Endothelial cell of umbilical vein (primary cell): ENCODE results near the gene LCN6. TPM values are rescaled to one million over a fixed set of nuclear protein-coding genes. Genes with fewer than 3 reads are reported as not detected.

Source experiments
- BruUV-seq: library from RNA; stranded (reverse); fragments of 400-500 nt; replicated peaks from 2 replicates; lab custom pipeline; 2021; lab: Mats Ljungman, UMichigan
- CTCF ChIA-PET: fragments of 300-600, 350-600 bp; sonication (Branson Sonifier 250); formaldehyde crosslinking; loops from one replicate; lab custom pipeline; 2021; ENCODE audit warnings: antibody characterized with exemption, inconsistent platforms; lab: Charles Lee
- POLR2A ChIA-PET: fragments of 300-600, 350-600 bp; sonication (Branson Sonifier 250); formaldehyde crosslinking; loops from one replicate; lab custom pipeline; 2021; ENCODE audit warnings: antibody characterized with exemption, inconsistent platforms; lab: Charles Lee
- DNase-seq: peaks from one replicate; pipeline ENCODE4 v3.0.0-alpha.2; 2011; ENCODE audit warnings: low read depth, low spot score
- FAIRE-seq: peaks from 2 replicates; lab custom pipeline; 2011; peaks lifted over from hg19 to GRCh38; lab: Jason Lieb, UNC
- H2AFZ ChIP-seq: 2 replicates; pipeline ENCODE4 v1.6.0; 2012; ENCODE audit warnings: low read depth, low read length, control low read depth, inconsistent platforms
- H3K27ac ChIP-seq: 2 replicates; pipeline ENCODE4 v1.5.1; 2011; ENCODE audit warnings: low read depth, mild to moderate bottlenecking, control low read depth, low read length, moderate library complexity; ENCODE audit not compliant: insufficient read depth
- H3K27me3 ChIP-seq, 2 experiments: 2 replicates each; pipeline versions ENCODE4 v1.6.0 to v1.6.1; 2011; ENCODE audit warnings: low read length in 2 of 2, mixed read lengths in 1 of 2; ENCODE audit not compliant: control insufficient read depth in 2 of 2, insufficient read depth in 2 of 2
- H3K36me3 ChIP-seq, 2 experiments: 2 replicates in 1 of 2; 3 replicates in 1 of 2; pipeline ENCODE4 v1.5.1; 2011; ENCODE audit warnings: low read length in 2 of 2, mild to moderate bottlenecking in 1 of 2, moderate library complexity in 1 of 2; ENCODE audit not compliant: control insufficient read depth in 2 of 2, insufficient read depth in 2 of 2; ENCODE audit errors: extremely low read depth in 1 of 2
- H3K4me1 ChIP-seq: 3 replicates; pipeline ENCODE4 v1.5.1; 2011; ENCODE audit warnings: mild to moderate bottlenecking, low read length; ENCODE audit not compliant: control insufficient read depth, insufficient read depth; ENCODE audit errors: extremely low read depth
- H3K4me2 ChIP-seq: 2 replicates; pipeline ENCODE4 v1.6.1; 2011; ENCODE audit warnings: low read length, control low read depth, mixed read lengths; ENCODE audit not compliant: insufficient read depth
- H3K4me3 ChIP-seq, 3 experiments: fragments of 200-600 bp in 1 of 3; sonication (generic), shearing (Covaris generic) in 1 of 3; replicated peaks in 1 of 3; 2 replicates each; pipeline ENCODE4 v1.5.1; 2011 to 2016; ENCODE audit warnings: control low read depth in 3 of 3, low read length in 3 of 3, mild to moderate bottlenecking in 2 of 3, inconsistent platforms in 1 of 3, low read depth in 1 of 3, moderate library complexity in 1 of 3; ENCODE audit not compliant: insufficient read depth in 1 of 3
- H3K79me2 ChIP-seq: 2 replicates; pipeline ENCODE4 v1.6.0; 2012; ENCODE audit warnings: low read length, inconsistent platforms; ENCODE audit not compliant: control insufficient read depth, insufficient read depth
- H3K9ac ChIP-seq: replicated peaks from 2 replicates; pipeline ENCODE3; 2011; ENCODE audit warnings: low read length, control low read depth; ENCODE audit not compliant: insufficient read depth; ENCODE audit errors: extremely low read depth
- H3K9me1 ChIP-seq: replicated peaks from 3 replicates; pipeline ENCODE4 v1.6.0; 2011; ENCODE audit warnings: mild to moderate bottlenecking, low read length; ENCODE audit not compliant: control insufficient read depth, insufficient read depth; ENCODE audit errors: extremely low read depth
- H3K9me3 ChIP-seq: replicated peaks from 2 replicates; pipeline ENCODE4 v1.5.1; 2012; ENCODE audit warnings: low read length, inconsistent platforms; ENCODE audit not compliant: control insufficient read depth, insufficient read depth
- H4K20me1 ChIP-seq: replicated peaks from 2 replicates; pipeline ENCODE3; 2011; ENCODE audit warnings: mild to moderate bottlenecking, low read length; ENCODE audit not compliant: control insufficient read depth, insufficient read depth; ENCODE audit errors: extremely low read depth
- EZH2 ChIP-seq: IDR thresholded peaks from 2 replicates; pipeline ENCODE4 v1.6.1; 2012; ENCODE audit warnings: borderline replicate concordance, low read depth, mild to moderate bottlenecking, moderate library complexity, low read length, inconsistent platforms; ENCODE audit not compliant: severe bottlenecking
- FOS ChIP-seq: IDR thresholded peaks from 2 replicates; pipeline ENCODE4 v1.6.1; 2011; ENCODE audit warnings: mild to moderate bottlenecking, low read length, moderate library complexity, borderline replicate concordance; ENCODE audit not compliant: insufficient read depth
- GATA2 ChIP-seq: IDR thresholded peaks from 2 replicates; pipeline ENCODE4 v1.7.0; 2011; ENCODE audit warnings: low read depth, mild to moderate bottlenecking, moderate library complexity, mixed read lengths, low read length; ENCODE audit not compliant: insufficient read length, insufficient read depth
- JUN ChIP-seq: IDR thresholded peaks from 2 replicates; pipeline ENCODE4 v1.6.1; 2011; ENCODE audit warnings: borderline replicate concordance, low read depth; ENCODE audit not compliant: insufficient read length, insufficient read depth
- MYC ChIP-seq: IDR thresholded peaks from one replicate; pipeline ENCODE4 v1.6.1; 2011; ENCODE audit warnings: mild to moderate bottlenecking, low read depth, low read length
- POLR2A ChIP-seq: IDR thresholded peaks from 2 replicates; pipeline ENCODE4 v1.6.1; 2012; ENCODE audit warnings: low read depth, mild to moderate bottlenecking, control low read depth, low read length
- POLR2AphosphoS5 ChIP-seq: IDR thresholded peaks from 2 replicates; pipeline ENCODE4 v1.6.1; 2012; ENCODE audit warnings: low read depth, mild to moderate bottlenecking, control low read depth, low read length, moderate library complexity; ENCODE audit not compliant: insufficient read depth
- dilution Hi-C: fragments of 300-500 bp; cut with MboI; formaldehyde crosslinking; loops from one replicate; pipeline ENCODE4 v1.15.0; 2019; ENCODE audit warnings: low sequenced_read_pairs; ENCODE audit not compliant: extremely low pct_ligation_motif_present
- intact Hi-C: fragments of 100-400 bp; cut with micrococcal nuclease; formaldehyde crosslinking; loops from one replicate; pipeline ENCODE4 v1.10.0; 2022
- polyA plus RNA-seq, 4 experiments: library from polyadenylated mRNA; depleted of rRNA in 3 of 4; stranded (reverse) in 3 of 4; unstranded in 1 of 4; fragments of >200 nt; gene quantifications; 2 replicates each; pipeline versions ENCODE4 v1.2.1 to v1.2.3, GENCODE V29; 2011 to 2012; ENCODE audit warnings: missing spikeins in 1 of 4
- total RNA-seq: library from RNA; stranded (reverse); gene quantifications from 2 replicates; pipeline ENCODE4 v1.2.3, GENCODE V29; 2021
- TF ChIP-seq, protein P1 (sequence below): IDR thresholded peaks from 2 replicates; pipeline ENCODE4 v1.6.1; 2011; ENCODE audit not compliant: insufficient read depth, insufficient read length
- TF ChIP-seq, protein P2 (sequence below), 2 donors: IDR thresholded peaks; 1 replicate in 1 of 2; 2 replicates in 1 of 2; pipeline ENCODE4 v1.5.1; 2011; ENCODE audit warnings: low read length in 2 of 2, mild to moderate bottlenecking in 2 of 2, moderate library complexity in 2 of 2, control low read depth in 1 of 2, inconsistent platforms in 1 of 2, low read depth in 1 of 2; ENCODE audit not compliant: insufficient read depth in 1 of 2; ENCODE audit errors: extremely low read depth in 1 of 2

The LCN6 gene
- total and polyA plus RNA-seq, 2 donors (not counting 3 experiments of a cell fraction or from before 2014, with no cell fraction given), result 0.17 TPM; not detected in 1

GRCh38 chr9:136792321-136793085, 44.2 kb upstream of the LCN6 start:
- TF ChIP-seq, protein P1, sequence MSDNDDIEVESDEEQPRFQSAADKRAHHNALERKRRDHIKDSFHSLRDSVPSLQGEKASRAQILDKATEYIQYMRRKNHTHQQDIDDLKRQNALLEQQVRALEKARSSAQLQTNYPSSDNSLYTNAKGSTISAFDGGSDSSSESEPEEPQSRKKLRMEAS, result no peak
- TF ChIP-seq POLR2A, result no peak
- TF ChIP-seq MYC, result no peak
- TF ChIP-seq EZH2, result no peak
- no peak for TF ChIP-seq POLR2AphosphoS5
- no peak for TF ChIP-seq JUN
- no peak for TF ChIP-seq GATA2
- TF ChIP-seq FOS, result no peak
- TF ChIP-seq, protein P2, sequence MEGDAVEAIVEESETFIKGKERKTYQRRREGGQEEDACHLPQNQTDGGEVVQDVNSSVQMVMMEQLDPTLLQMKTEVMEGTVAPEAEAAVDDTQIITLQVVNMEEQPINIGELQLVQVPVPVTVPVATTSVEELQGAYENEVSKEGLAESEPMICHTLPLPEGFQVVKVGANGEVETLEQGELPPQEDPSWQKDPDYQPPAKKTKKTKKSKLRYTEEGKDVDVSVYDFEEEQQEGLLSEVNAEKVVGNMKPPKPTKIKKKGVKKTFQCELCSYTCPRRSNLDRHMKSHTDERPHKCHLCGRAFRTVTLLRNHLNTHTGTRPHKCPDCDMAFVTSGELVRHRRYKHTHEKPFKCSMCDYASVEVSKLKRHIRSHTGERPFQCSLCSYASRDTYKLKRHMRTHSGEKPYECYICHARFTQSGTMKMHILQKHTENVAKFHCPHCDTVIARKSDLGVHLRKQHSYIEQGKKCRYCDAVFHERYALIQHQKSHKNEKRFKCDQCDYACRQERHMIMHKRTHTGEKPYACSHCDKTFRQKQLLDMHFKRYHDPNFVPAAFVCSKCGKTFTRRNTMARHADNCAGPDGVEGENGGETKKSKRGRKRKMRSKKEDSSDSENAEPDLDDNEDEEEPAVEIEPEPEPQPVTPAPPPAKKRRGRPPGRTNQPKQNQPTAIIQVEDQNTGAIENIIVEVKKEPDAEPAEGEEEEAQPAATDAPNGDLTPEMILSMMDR (IDR thresholded peaks at IDR 0.05; ENCODE audit: extremely low read depth in 1 of 2, insufficient read depth in 1 of 2, low read depth in 1 of 2, low read length in 2 of 2), result no peak
- Histone ChIP-seq H3K27me3 (peaks cover 6 to 7% of the 10 kb centered on the region in 2 experiments), H3K9me3 (no peaks in the 10 kb centered on the region), H3K4me1 (peaks cover 7% of the 10 kb centered on the region), H4K20me1 (no peaks in the 10 kb centered on the region), H3K4me3 (no peak overlapping the region), H3K9ac (no peak overlapping the region), H3K27ac (no peak overlapping the region), H3K36me3 (peaks cover 0 to 2% of the 10 kb centered on the region in 2 experiments), H2AFZ (no peak overlapping the region), H3K9me1 (no peaks in the 10 kb centered on the region), H3K4me2 (no peak overlapping the region), H3K79me2 (peaks cover 1% of the 10 kb centered on the region)
- dilution Hi-C loops (no loop called here), intact Hi-C loops (loop anchor here (5.0 kb wide), 3 partner anchors 55 to 95 kb away; partner anchors contain the start of genes PHPT1 and TRAF2)
- BruUV-seq, result no TSS peak
- CTCF ChIA-PET, result interaction anchor here (1.1 to 2.0 kb wide), 4 partner anchors 9 to 18 kb away, joined by 3 to 8 read pairs (median 5); partner anchors contain the start of gene RABL6
- FAIRE-seq (no peak), DNase-seq (no peak)
- POLR2A ChIA-PET, result no interaction called here
